Measurements from ENCODE around the gene EIF2B2.

EIF2B2 gene

GRCh38 chr14:75042035-75042434, 39.3 kb downstream of the EIF2B2 start:
- peak; percentile 85 for ATAC-seq

DNA sequence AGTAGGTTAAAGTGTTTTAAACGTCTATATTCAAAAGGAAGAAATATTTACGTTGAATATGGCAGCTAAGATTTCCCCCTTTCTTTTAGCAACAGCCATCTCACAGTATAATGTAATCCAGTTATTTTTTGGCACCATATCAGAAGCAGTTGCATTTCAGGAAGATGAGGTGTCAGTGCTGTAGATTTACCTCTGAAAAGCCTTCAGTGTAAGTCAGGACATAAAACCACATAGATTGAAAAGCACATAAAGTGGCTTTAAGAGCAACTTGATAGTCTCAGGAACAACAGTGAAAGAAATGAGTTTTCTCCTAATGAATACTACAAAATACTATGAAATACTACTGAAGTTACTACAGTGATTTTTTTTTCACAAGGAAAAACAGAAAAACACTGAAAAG, 41.6 kb downstream of the EIF2B2 start:
- no peak for TF ChIP-seq GLIS3 (CRISPR knock-in tag; IDR thresholded peaks at IDR 0.05)

More at GRCh38 chr14:75042035-75042434, 39.3 kb downstream of the EIF2B2 start:
- TF ChIP-seq ISL1 (CRISPR knock-in tag; IDR thresholded peaks at IDR 0.05) (no peak), TCF4 (CRISPR knock-in tag; IDR thresholded peaks at IDR 0.05; ENCODE audit: borderline replicate concordance) (peak; percentile 64; the same call in 1 of the 2 replicates)
- TF ChIP-seq, protein P1, sequence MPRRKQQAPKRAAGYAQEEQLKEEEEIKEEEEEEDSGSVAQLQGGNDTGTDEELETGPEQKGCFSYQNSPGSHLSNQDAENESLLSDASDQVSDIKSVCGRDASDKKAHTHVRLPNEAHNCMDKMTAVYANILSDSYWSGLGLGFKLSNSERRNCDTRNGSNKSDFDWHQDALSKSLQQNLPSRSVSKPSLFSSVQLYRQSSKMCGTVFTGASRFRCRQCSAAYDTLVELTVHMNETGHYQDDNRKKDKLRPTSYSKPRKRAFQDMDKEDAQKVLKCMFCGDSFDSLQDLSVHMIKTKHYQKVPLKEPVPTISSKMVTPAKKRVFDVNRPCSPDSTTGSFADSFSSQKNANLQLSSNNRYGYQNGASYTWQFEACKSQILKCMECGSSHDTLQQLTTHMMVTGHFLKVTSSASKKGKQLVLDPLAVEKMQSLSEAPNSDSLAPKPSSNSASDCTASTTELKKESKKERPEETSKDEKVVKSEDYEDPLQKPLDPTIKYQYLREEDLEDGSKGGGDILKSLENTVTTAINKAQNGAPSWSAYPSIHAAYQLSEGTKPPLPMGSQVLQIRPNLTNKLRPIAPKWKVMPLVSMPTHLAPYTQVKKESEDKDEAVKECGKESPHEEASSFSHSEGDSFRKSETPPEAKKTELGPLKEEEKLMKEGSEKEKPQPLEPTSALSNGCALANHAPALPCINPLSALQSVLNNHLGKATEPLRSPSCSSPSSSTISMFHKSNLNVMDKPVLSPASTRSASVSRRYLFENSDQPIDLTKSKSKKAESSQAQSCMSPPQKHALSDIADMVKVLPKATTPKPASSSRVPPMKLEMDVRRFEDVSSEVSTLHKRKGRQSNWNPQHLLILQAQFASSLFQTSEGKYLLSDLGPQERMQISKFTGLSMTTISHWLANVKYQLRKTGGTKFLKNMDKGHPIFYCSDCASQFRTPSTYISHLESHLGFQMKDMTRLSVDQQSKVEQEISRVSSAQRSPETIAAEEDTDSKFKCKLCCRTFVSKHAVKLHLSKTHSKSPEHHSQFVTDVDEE (CRISPR knock-in tag; IDR thresholded peaks at IDR 0.05) = 0 out of 2 replicates have a peak, but pooled peaks have one; percentile 29

GRCh38 chr14:75044752-75045151, 42.0 kb downstream of the EIF2B2 start:
- ATAC-seq = peak; percentile 12; the same call in 2 of the 3 replicates
- TF ChIP-seq, protein P2, sequence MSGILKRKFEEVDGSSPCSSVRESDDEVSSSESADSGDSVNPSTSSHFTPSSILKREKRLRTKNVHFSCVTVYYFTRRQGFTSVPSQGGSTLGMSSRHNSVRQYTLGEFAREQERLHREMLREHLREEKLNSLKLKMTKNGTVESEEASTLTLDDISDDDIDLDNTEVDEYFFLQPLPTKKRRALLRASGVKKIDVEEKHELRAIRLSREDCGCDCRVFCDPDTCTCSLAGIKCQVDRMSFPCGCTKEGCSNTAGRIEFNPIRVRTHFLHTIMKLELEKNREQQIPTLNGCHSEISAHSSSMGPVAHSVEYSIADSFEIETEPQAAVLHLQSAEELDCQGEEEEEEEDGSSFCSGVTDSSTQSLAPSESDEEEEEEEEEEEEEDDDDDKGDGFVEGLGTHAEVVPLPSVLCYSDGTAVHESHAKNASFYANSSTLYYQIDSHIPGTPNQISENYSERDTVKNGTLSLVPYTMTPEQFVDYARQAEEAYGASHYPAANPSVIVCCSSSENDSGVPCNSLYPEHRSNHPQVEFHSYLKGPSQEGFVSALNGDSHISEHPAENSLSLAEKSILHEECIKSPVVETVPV (CRISPR knock-in tag; IDR thresholded peaks at IDR 0.05) = no peak
- TF ChIP-seq, protein P1 (CRISPR knock-in tag; IDR thresholded peaks at IDR 0.05) = no peak
- TF ChIP-seq PATZ1 (CRISPR knock-in tag; IDR thresholded peaks at IDR 0.05; ENCODE audit: borderline replicate concordance) = no peak
- TF ChIP-seq, protein P3, sequence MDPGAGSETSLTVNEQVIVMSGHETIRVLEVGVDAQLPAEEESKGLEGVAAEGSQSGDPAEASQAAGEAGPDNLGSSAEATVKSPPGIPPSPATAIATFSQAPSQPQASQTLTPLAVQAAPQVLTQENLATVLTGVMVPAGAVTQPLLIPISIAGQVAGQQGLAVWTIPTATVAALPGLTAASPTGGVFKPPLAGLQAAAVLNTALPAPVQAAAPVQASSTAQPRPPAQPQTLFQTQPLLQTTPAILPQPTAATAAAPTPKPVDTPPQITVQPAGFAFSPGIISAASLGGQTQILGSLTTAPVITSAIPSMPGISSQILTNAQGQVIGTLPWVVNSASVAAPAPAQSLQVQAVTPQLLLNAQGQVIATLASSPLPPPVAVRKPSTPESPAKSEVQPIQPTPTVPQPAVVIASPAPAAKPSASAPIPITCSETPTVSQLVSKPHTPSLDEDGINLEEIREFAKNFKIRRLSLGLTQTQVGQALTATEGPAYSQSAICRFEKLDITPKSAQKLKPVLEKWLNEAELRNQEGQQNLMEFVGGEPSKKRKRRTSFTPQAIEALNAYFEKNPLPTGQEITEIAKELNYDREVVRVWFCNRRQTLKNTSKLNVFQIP (CRISPR knock-in tag; IDR thresholded peaks at IDR 0.05; ENCODE audit: borderline replicate concordance, low read depth) = no peak
- no peak for TF ChIP-seq ESRRG (CRISPR knock-in tag; IDR thresholded peaks at IDR 0.05)
- TF ChIP-seq ZC3H10 (CRISPR knock-in tag; IDR thresholded peaks at IDR 0.05) = no peak
- no peak for TF ChIP-seq ISL1 (CRISPR knock-in tag; IDR thresholded peaks at IDR 0.05)
- no peak for TF ChIP-seq RARB (CRISPR knock-in tag; IDR thresholded peaks at IDR 0.05)
- TF ChIP-seq ZNF8 (CRISPR knock-in tag; IDR thresholded peaks at IDR 0.05) = no peak
- TF ChIP-seq, protein P4, sequence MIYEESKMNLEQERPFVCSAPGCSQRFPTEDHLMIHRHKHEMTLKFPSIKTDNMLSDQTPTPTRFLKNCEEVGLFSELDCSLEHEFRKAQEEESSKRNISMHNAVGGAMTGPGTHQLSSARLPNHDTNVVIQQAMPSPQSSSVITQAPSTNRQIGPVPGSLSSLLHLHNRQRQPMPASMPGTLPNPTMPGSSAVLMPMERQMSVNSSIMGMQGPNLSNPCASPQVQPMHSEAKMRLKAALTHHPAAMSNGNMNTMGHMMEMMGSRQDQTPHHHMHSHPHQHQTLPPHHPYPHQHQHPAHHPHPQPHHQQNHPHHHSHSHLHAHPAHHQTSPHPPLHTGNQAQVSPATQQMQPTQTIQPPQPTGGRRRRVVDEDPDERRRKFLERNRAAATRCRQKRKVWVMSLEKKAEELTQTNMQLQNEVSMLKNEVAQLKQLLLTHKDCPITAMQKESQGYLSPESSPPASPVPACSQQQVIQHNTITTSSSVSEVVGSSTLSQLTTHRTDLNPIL (CRISPR knock-in tag; IDR thresholded peaks at IDR 0.05; ENCODE audit: low read depth) = no peak
- TF ChIP-seq ZNF565 (CRISPR knock-in tag; conservative IDR thresholded peaks at IDR 0.05; ENCODE audit: low read depth) = no peak
- TF ChIP-seq TOX (CRISPR knock-in tag; IDR thresholded peaks at IDR 0.05; ENCODE audit: borderline replicate concordance) = no peak
- no peak for TF ChIP-seq BACH2 (CRISPR knock-in tag; IDR thresholded peaks at IDR 0.05; ENCODE audit: borderline replicate concordance)
- no peak for TF ChIP-seq PPARA (CRISPR knock-in tag; IDR thresholded peaks at IDR 0.05; ENCODE audit: borderline replicate concordance)
- no peak for TF ChIP-seq GLIS3 (CRISPR knock-in tag; IDR thresholded peaks at IDR 0.05)
- TF ChIP-seq SNAI2 (CRISPR knock-in tag; IDR thresholded peaks at IDR 0.05) = no peak
- no peak for TF ChIP-seq ZNF70 (CRISPR knock-in tag; IDR thresholded peaks at IDR 0.05)
- no peak for TF ChIP-seq OSR1 (CRISPR knock-in tag; IDR thresholded peaks at IDR 0.05)

More for the DNA sequence above, 41.6 kb downstream of the EIF2B2 start:
- peak; percentile 75 for ATAC-seq

Measured in SK-N-SH treated with all-trans-retinoic acid at 6 μM for 48 hours (cell line).